Prostate gland (tissue), 2 donors: ENCODE results near the gene EPC1. TPM values are rescaled to one million over a fixed set of nuclear protein-coding genes. Genes with fewer than 3 reads are reported as not detected.

ENCODE experiments used
- DNase-seq: peaks from one replicate; pipeline ENCODE4 v3.0.0-alpha.2; 2019; ENCODE audit warnings: low spot score
- H3K27ac ChIP-seq, 2 donors: fragments of 200-600 bp; sonication (generic); 2 replicates each; pipeline ENCODE4 v1.5.1; 2017 to 2019
- H3K27me3 ChIP-seq: fragments of 200-600 bp; sonication (generic); replicated peaks from 2 replicates; pipeline ENCODE4 v1.5.1; 2019; ENCODE audit not compliant: insufficient read depth
- H3K36me3 ChIP-seq, 2 donors: fragments of 200-600 bp; sonication (generic); 1 replicate in 1 of 2; 2 replicates in 1 of 2; pipeline versions ENCODE4 v1.5.1 to v1.8.1; 2017 to 2019
- H3K4me1 ChIP-seq: fragments of 200-600 bp; sonication (generic); replicated peaks from 2 replicates; pipeline ENCODE4 v1.5.1; 2019
- H3K4me3 ChIP-seq, 2 donors: fragments of 200-600 bp; sonication (generic); 2 replicates each; pipeline ENCODE4 v1.5.1; 2017 to 2019
- H3K9me3 ChIP-seq: fragments of 200-600 bp; sonication (generic); 2 replicates; pipeline ENCODE4 v1.5.1; 2017
- POLR2A ChIP-seq: fragments of 450-650 bp; IDR thresholded peaks from one replicate; pipeline ENCODE4 v1.6.1; 2016; ENCODE audit warnings: antibody characterized with exemption, mild to moderate bottlenecking
- POLR2AphosphoS5 ChIP-seq: sonication (generic); formaldehyde crosslinking; IDR thresholded peaks from one replicate; pipeline ENCODE4 v1.6.1; 2017; ENCODE audit warnings: antibody characterized with exemption
- WGBS: methylation state at CpG from one replicate; pipeline ENCODE4 v1.1.5; 2018; 5-methylcytosine and 5-hydroxymethylcytosine counted together
- intact Hi-C: fragments of 100-400 bp; cut with DNase I; formaldehyde crosslinking; loops from one replicate; pipeline ENCODE4 v1.14.2; 2022
- total RNA-seq, 2 donors: library from RNA; depleted of rRNA; stranded (reverse); fragments of >200 nt; gene quantifications; one replicate each; pipeline ENCODE4 v1.1.0, GENCODE V29; 2016
- TF ChIP-seq, protein P1 (sequence below), 4 experiments: fragments of 200-600 bp in 2 of 4; fragments of 450-650 bp in 2 of 4; sonication (generic) in 2 of 4; IDR thresholded peaks; 1 replicate in 3 of 4; 2 replicates in 1 of 4; pipeline ENCODE4 v1.5.1; 2016 to 2019; ENCODE audit warnings: antibody characterized with exemption in 4 of 4, mild to moderate bottlenecking in 2 of 4, moderate library complexity in 2 of 4

The EPC1 gene
- total RNA-seq, 2 donors from 2014 or later, result 37.1 to 58.3 TPM

DNA sequence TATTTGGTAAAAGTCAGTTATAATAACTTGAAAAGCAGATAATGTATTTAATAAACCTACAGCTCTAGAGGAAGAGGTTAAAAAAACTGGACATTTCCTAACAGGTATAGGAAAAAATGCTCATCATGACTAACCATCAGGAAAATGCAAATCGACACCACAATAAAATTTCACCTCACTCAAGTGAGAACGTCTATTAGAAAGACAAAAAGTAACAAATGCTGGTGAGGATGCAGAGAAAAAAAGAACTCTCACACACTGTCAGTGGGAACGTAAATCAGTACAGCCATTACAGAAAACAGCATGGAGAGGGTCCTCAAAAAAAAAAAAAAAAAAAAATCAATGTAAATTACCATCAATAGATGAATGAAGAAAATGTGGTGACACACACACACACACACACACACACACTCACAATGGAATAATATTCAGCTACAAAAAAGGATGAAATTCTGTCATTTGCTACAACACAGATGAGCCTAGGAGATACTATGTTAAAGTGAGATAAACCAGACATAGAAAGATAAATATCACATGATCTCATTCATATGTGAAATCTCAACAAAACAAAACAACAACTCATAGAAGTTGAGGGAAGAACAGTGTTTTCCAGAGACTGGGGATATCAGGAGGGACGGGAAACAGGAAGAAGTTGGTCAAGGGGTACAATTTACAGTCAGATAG lies 20.1 kb downstream of the EPC1 start:
- WGBS, result 70% methylated on average over 4 of the region's 4 CpGs
- no peak overlapping the region for H3K4me3 ChIP-seq
- TF ChIP-seq, protein P1, sequence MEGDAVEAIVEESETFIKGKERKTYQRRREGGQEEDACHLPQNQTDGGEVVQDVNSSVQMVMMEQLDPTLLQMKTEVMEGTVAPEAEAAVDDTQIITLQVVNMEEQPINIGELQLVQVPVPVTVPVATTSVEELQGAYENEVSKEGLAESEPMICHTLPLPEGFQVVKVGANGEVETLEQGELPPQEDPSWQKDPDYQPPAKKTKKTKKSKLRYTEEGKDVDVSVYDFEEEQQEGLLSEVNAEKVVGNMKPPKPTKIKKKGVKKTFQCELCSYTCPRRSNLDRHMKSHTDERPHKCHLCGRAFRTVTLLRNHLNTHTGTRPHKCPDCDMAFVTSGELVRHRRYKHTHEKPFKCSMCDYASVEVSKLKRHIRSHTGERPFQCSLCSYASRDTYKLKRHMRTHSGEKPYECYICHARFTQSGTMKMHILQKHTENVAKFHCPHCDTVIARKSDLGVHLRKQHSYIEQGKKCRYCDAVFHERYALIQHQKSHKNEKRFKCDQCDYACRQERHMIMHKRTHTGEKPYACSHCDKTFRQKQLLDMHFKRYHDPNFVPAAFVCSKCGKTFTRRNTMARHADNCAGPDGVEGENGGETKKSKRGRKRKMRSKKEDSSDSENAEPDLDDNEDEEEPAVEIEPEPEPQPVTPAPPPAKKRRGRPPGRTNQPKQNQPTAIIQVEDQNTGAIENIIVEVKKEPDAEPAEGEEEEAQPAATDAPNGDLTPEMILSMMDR (IDR thresholded peaks at IDR 0.05), result no peak
- TF ChIP-seq POLR2AphosphoS5 (no peak), POLR2A (no peak)
- no peaks in the 10 kb centered on the region for H3K9me3 ChIP-seq
- H3K27me3 ChIP-seq, result no peaks in the 10 kb centered on the region
- no peak overlapping the region for H3K27ac ChIP-seq
- no peak for DNase-seq
- peaks cover 18% of the 10 kb centered on the region for H3K4me1 ChIP-seq
- H3K36me3 ChIP-seq, result no peaks in the 10 kb centered on the region
- intact Hi-C loops, result no loop called here

DNA sequence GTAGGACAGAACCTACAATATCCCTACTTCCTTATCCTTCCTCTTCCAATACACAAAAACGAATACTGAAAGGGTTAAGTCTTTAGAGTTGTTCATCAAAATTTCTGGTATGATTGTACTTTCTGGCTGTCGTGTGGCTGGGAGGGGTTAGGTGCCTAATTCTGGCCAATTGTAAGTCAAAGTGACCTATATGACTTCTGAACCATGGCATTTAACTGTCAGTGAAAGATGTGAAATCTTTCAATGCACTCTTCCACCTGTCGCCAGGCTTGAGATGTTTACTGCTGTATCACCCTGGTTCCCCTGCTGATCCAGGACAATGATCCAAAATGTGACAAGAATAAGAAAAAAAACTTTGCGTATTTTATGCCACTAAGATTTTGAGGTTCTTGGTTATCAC lies 20.8 kb downstream of the EPC1 start:
- no peak for TF ChIP-seq POLR2A
- TF ChIP-seq POLR2AphosphoS5, result no peak
- TF ChIP-seq, protein P1 (IDR thresholded peaks at IDR 0.05), result no peak
- peaks cover 18% of the 10 kb centered on the region for H3K4me1 ChIP-seq
- no peak for DNase-seq
- H3K36me3 ChIP-seq, result no peaks in the 10 kb centered on the region
- 60% methylated on average over 4 of the region's 4 CpGs for WGBS
- intact Hi-C loops, result no loop called here
- no peak overlapping the region for H3K27ac ChIP-seq
- no peaks in the 10 kb centered on the region for H3K27me3 ChIP-seq
- H3K9me3 ChIP-seq, result no peaks in the 10 kb centered on the region
- H3K4me3 ChIP-seq, result no peak overlapping the region

DNA sequence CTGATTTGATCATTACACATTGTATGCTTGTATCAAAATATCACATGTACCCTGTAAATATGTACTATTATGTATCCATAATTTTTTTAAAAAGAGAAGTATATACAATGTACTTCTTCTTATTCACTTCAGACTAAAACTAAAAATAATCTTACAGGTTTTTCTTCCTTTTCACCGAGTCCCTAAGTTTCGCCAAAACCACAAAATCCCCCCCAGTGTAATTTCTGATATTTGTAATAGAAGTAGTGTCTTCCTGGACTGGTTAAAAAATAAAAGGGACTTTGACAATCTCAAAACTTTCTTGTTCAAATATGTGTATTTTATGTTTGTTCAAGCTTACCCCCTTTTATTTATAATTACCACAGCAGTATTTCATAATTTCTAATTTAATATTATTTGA lies 23.9 kb downstream of the EPC1 start:
- no peak overlapping the region for H3K4me3 ChIP-seq
- H3K9me3 ChIP-seq, result no peaks in the 10 kb centered on the region
- DNase-seq, result no peak
- no peak overlapping the region for H3K27ac ChIP-seq
- H3K27me3 ChIP-seq, result no peaks in the 10 kb centered on the region
- H3K36me3 ChIP-seq, result no peaks in the 10 kb centered on the region
- intact Hi-C loops, result no loop called here
- TF ChIP-seq POLR2A (no peak), POLR2AphosphoS5 (no peak)
- TF ChIP-seq, protein P1 (IDR thresholded peaks at IDR 0.05), result no peak
- H3K4me1 ChIP-seq, result peaks cover 7% of the 10 kb centered on the region
- WGBS, result 79% methylated on average over 2 of the region's 2 CpGs

DNA sequence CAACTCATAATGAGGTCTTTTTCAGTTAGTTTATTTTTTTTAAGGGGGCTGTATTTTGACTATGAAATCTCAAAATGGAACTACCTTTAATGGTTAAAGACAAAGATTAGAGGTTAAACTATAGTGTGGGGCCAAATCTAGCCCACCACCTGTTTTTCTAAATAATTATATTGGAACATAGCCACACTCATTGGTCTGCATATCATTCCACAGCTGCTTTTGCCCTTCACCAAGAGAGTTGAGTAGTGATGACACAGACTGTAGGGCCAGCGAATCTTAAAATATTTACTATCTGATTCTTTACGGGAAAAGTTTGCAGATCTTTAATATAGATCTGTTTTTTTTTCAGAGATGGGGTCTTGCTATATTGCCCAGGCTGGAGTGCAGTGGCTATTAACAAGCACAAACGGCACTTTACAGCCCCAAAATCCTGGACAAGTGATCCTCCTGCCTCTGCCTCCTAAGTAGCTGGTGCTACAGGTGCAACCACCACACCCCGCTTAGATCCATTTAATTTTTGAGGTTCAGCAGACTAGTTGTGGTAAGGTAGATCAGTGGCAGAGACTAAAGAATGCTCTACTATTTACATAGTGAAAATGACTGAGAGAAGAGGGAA lies 25.8 kb downstream of the EPC1 start:
- H3K9me3 ChIP-seq, result no peaks in the 10 kb centered on the region
- no peak overlapping the region for H3K4me3 ChIP-seq
- intact Hi-C loops, result no loop called here
- H3K27me3 ChIP-seq, result no peaks in the 10 kb centered on the region
- no peak for DNase-seq
- no peak overlapping the region for H3K27ac ChIP-seq
- 88% methylated on average over 4 of the region's 4 CpGs for WGBS
- no peaks in the 10 kb centered on the region for H3K36me3 ChIP-seq
- peaks cover under 1% of the 10 kb centered on the region for H3K4me1 ChIP-seq
- no peak for TF ChIP-seq POLR2AphosphoS5
- TF ChIP-seq POLR2A, result no peak
- TF ChIP-seq, protein P1 (IDR thresholded peaks at IDR 0.05), result no peak

DNA sequence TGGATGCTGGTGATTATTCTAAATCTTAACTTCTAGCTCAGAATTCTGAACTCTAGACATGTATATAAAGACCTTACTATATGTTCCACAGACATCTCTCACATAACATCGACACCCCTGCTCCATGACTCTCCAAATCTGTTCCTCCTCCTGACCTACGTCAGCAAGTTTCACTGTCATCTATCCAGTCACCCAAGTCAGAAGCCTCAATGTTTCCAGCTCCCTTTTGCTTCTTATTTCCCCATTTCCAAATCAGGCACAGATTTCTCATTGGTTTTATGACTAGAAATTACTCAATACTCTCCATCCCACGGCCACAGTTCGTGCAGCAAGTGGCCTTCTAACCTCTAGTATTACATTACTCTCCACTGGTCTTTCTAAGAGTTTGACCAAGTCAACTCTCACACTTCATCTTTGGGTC lies 28.5 kb downstream of the EPC1 start:
- intact Hi-C loops, result no loop called here
- no peak for DNase-seq
- Histone ChIP-seq H3K9me3 (no peaks in the 10 kb centered on the region), H3K4me1 (peaks cover 10% of the 10 kb centered on the region), H3K36me3 (no peaks in the 10 kb centered on the region), H3K4me3 (no peak overlapping the region), H3K27ac (no peak overlapping the region), H3K27me3 (no peaks in the 10 kb centered on the region)
- no peak for TF ChIP-seq POLR2AphosphoS5
- no peak for TF ChIP-seq POLR2A
- TF ChIP-seq, protein P1 (IDR thresholded peaks at IDR 0.05), result no peak
- WGBS, result 82% methylated on average over 4 of the region's 4 CpGs
